HFFc6 (cell line): ENCODE measurements around the gene PPFIBP2. TPM values are rescaled to one million over a fixed set of nuclear protein-coding genes. Genes with fewer than 3 reads are reported as not detected.

Experiments used
- DNase-seq: peaks from one replicate; pipeline ENCODE4 v3.0.0-alpha.2; 2018
- H3K27ac Mint-ChIP-seq: 2 replicates; pipeline ENCODE4 v1.8.0; 2020; ENCODE audit warnings: mild to moderate bottlenecking, mixed read lengths
- H3K27me3 Mint-ChIP-seq: 2 replicates; pipeline ENCODE4 v1.8.0; 2021; ENCODE audit warnings: mild to moderate bottlenecking, moderate library complexity, mixed read lengths; ENCODE audit not compliant: insufficient read depth
- H3K36me3 Mint-ChIP-seq: 2 replicates; pipeline ENCODE4 v1.8.0; 2021; ENCODE audit warnings: low read depth, mixed read lengths
- H3K4me1 Mint-ChIP-seq: 2 replicates; pipeline ENCODE4 v1.8.0; 2020; ENCODE audit warnings: low read depth, mixed read lengths
- H3K4me3 Mint-ChIP-seq: 2 replicates; pipeline ENCODE4 v1.8.0; 2020; ENCODE audit warnings: mild to moderate bottlenecking, moderate library complexity, mixed read lengths
- H3K9me3 Mint-ChIP-seq: 2 replicates; pipeline ENCODE4 v1.8.0; 2020; ENCODE audit warnings: mild to moderate bottlenecking, mixed read lengths
- CTCF ChIP-seq: fragments of 200-600 bp; sonication (generic); IDR thresholded peaks from 2 replicates; pipeline ENCODE4 v1.5.0; 2021; ENCODE audit warnings: antibody characterized with exemption, mild to moderate bottlenecking
- total RNA-seq, 6 experiments: library from RNA; stranded (reverse); fragmentation: NEBNext Ultra II Directional; extraction: Animal tissue kit (Norgen Biotek cat#: 25700); gene quantifications; 2 replicates in 1 of 6; 3 replicates in 5 of 6; pipeline ENCODE4 v1.2.3, GENCODE V29; 2021

Gene PPFIBP2
- total RNA-seq, 6 experiments from 2014 or later, result 6.0 to 8.5 (median 7.3) TPM

GRCh38 chr11:7563281-7563680, 49.5 kb downstream of the PPFIBP2 start:
- Mint-ChIP-seq H3K27ac (no peak overlapping the region), H3K9me3 (no peaks in the 10 kb centered on the region), H3K27me3 (peaks cover 12% of the 10 kb centered on the region), H3K4me1 (no peaks in the 10 kb centered on the region), H3K4me3 (no peak overlapping the region), H3K36me3 (no peaks in the 10 kb centered on the region)
- TF ChIP-seq CTCF, result no peak
- DNase-seq, result no peak

GRCh38 chr11:7564803-7565202, 51.0 kb downstream of the PPFIBP2 start:
- H3K27me3 Mint-ChIP-seq, result peaks cover 9% of the 10 kb centered on the region
- H3K27ac Mint-ChIP-seq, result no peak overlapping the region
- no peaks in the 10 kb centered on the region for H3K4me1 Mint-ChIP-seq
- no peaks in the 10 kb centered on the region for H3K9me3 Mint-ChIP-seq
- no peak for DNase-seq
- H3K4me3 Mint-ChIP-seq, result no peak overlapping the region
- no peaks in the 10 kb centered on the region for H3K36me3 Mint-ChIP-seq
- TF ChIP-seq CTCF, result no peak

GRCh38 chr11:7567311-7567710, 53.5 kb downstream of the PPFIBP2 start:
- no peak overlapping the region for H3K4me3 Mint-ChIP-seq
- no peaks in the 10 kb centered on the region for H3K9me3 Mint-ChIP-seq
- TF ChIP-seq CTCF, result no peak
- H3K36me3 Mint-ChIP-seq, result no peaks in the 10 kb centered on the region
- no peak for DNase-seq
- H3K4me1 Mint-ChIP-seq, result peaks cover 10% of the 10 kb centered on the region
- peaks cover 10% of the 10 kb centered on the region for H3K27me3 Mint-ChIP-seq
- no peak overlapping the region for H3K27ac Mint-ChIP-seq

- DNase-seq, result no peak
- Mint-ChIP-seq H3K27me3 (peaks cover 9% of the 10 kb centered on the region), H3K27ac (no peak overlapping the region), H3K4me1 (peaks cover 28% of the 10 kb centered on the region), H3K4me3 (no peak overlapping the region), H3K36me3 (no peaks in the 10 kb centered on the region), H3K9me3 (no peaks in the 10 kb centered on the region)
- no peak for TF ChIP-seq CTCF
These were observed 55.2 kb downstream of the PPFIBP2 start for GRCh38 chr11:7569044-7569443.

GRCh38 chr11:7570241-7570640, 56.4 kb downstream of the PPFIBP2 start:
- peaks cover 7% of the 10 kb centered on the region for H3K27me3 Mint-ChIP-seq
- no peak for DNase-seq
- H3K4me1 Mint-ChIP-seq, result peaks cover 36% of the 10 kb centered on the region
- no peaks in the 10 kb centered on the region for H3K36me3 Mint-ChIP-seq
- no peak overlapping the region for H3K27ac Mint-ChIP-seq
- TF ChIP-seq CTCF, result no peak
- no peaks in the 10 kb centered on the region for H3K9me3 Mint-ChIP-seq
- H3K4me3 Mint-ChIP-seq, result no peak overlapping the region

- Mint-ChIP-seq H3K27ac (no peak overlapping the region), H3K4me1 (peaks cover 44% of the 10 kb centered on the region)
- no peak for TF ChIP-seq CTCF
These were observed 57.2 kb downstream of the PPFIBP2 start for GRCh38 chr11:7570938-7571521.

More at GRCh38 chr11:7570938-7571521, 57.2 kb downstream of the PPFIBP2 start:
- peaks cover 2% of the 10 kb centered on the region for H3K27me3 Mint-ChIP-seq
- no peak for DNase-seq
- H3K9me3 Mint-ChIP-seq, result no peaks in the 10 kb centered on the region
- H3K4me3 Mint-ChIP-seq, result no peak overlapping the region
- H3K36me3 Mint-ChIP-seq, result no peaks in the 10 kb centered on the region
